ENCODE results near the gene UIMC1. TPM values are rescaled to one million over a fixed set of nuclear protein-coding genes. Genes with fewer than 3 reads are reported as not detected.
"Not testable (repeated sequence)": the region's sequence is repeated elsewhere in the genome, so short reads cannot be mapped to it uniquely, and the experiment has no call there.

The UIMC1 gene
- total and polyA plus RNA-seq, 5 donors from 2014 or later: 18.0 to 80.7 (median 22.9) TPM

DNA sequence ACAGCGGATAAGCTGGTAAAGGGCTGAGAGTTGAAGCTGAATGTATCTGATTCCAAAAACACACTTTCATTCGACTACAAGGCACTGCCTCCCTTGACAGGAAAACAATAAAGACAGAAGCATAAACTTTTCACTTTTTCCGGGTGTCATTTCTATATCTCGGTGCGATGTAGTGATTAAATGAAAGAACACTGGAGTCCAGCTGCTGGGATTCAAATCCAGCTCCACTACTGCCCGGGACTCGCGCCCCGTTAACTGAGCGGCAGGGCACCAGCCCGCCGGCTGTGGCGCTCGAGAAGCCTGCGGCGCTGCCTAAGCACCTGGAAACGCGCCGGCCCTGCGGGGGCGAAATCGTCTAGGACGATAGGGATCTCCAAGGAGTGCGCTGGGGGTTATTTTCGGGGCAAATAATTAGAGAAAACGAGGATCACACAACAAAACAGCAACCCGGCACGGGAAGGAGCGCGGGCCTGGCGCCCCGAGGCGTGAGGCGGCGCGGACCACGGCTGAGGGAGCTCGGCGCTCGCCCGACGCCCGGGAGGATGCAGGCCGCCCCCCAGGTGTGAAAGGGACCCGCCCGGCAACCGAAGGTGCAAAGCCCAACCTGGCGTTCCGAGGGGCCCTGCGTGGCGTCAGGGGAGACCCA, 837 bp downstream of the UIMC1 start:
- Histone ChIP-seq H3K27ac (ENCODE audit: insufficient read depth, low read length, poor library complexity, severe bottlenecking) (peak overlapping the region; percentile 80), H3K4me3 (ENCODE audit: low read depth, low read length) (peak overlapping the region; percentile 86), H3K36me3 (ENCODE audit: control insufficient read depth, insufficient read depth, low read length) (no peaks in the 10 kb centered on the region), H3K9me3 (ENCODE audit: control insufficient read depth in 2 of 2, low read length in 2 of 2) (no peaks in the 10 kb centered on the region), H3K27me3 (ENCODE audit: control insufficient read depth, insufficient read depth, low read length) (no peaks in the 10 kb centered on the region), H3K4me1 (ENCODE audit: control insufficient read depth, insufficient read depth, low read length, poor library complexity, severe bottlenecking) (peaks cover 22% of the 10 kb centered on the region)
- H3K4me3 Mint-ChIP-seq: peak overlapping the region; percentile 92 to 99 (median 94)
- peaks cover 5% of the 10 kb centered on the region for H3K27me3 Mint-ChIP-seq
- peaks cover 21 to 48% (median 34%) of the 10 kb centered on the region in 4 donors for H3K4me1 Mint-ChIP-seq
- ATAC-seq (ENCODE audit: low read depth in 2 of 2) (peak; percentile 61 to 64), DNase-seq (peak; percentile 34 to 67 (median 57))
- H3K36me3 Mint-ChIP-seq: no peaks in the 10 kb centered on the region
- H3K27ac Mint-ChIP-seq: peak overlapping the region; percentile 66 to 96 (median 95)
- peaks cover 0 to 2% (median 0%) of the 10 kb centered on the region in 7 donors for H3K9me3 Mint-ChIP-seq

DNA sequence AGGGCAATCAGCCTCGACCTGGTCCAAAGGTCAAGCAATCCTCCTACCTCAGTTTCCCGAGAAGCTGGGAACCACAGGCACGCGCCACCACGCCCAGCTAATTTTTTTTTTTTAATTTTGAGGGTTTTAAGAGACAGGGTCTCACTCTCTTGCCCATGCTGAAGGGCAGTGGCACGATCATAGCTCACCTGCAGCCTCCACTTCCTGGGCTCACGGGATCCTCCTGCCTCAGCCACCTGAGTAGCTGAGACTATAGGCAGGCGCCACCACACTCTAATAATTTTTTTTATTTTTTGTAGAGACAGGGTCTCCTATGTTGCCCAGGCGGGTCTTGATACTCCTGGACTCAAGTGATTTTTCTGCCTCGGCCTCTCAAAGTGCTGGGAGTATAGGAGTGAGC, 1.6 kb downstream of the UIMC1 start:
- peaks cover 21 to 54% (median 36%) of the 10 kb centered on the region in 4 donors for H3K4me1 Mint-ChIP-seq
- H3K27me3 Mint-ChIP-seq: peaks cover 5% of the 10 kb centered on the region
- no peak for ATAC-seq (ENCODE audit: low read depth in 2 of 2)
- no peaks in the 10 kb centered on the region for H3K36me3 Mint-ChIP-seq
- peaks cover 0 to 2% (median 0%) of the 10 kb centered on the region in 7 donors for H3K9me3 Mint-ChIP-seq
- H3K4me3 ChIP-seq (ENCODE audit: low read depth, low read length): peak overlapping the region; percentile 86
- peak overlapping the region; percentile 92 to 99 (median 94) for H3K4me3 Mint-ChIP-seq
- H3K27ac Mint-ChIP-seq: peak overlapping the region in 2 of 3 donors; percentile 95 to 96
- no peaks in the 10 kb centered on the region for H3K27me3 ChIP-seq (ENCODE audit: control insufficient read depth, insufficient read depth, low read length)
- peaks cover 22% of the 10 kb centered on the region for H3K4me1 ChIP-seq (ENCODE audit: control insufficient read depth, insufficient read depth, low read length, poor library complexity, severe bottlenecking)
- peak overlapping the region; percentile 21 for H3K27ac ChIP-seq (ENCODE audit: insufficient read depth, low read length, poor library complexity, severe bottlenecking)
- no peaks in the 10 kb centered on the region for H3K36me3 ChIP-seq (ENCODE audit: control insufficient read depth, insufficient read depth, low read length)
- no peak for DNase-seq
- H3K9me3 ChIP-seq (ENCODE audit: control insufficient read depth in 2 of 2, low read length in 2 of 2): no peaks in the 10 kb centered on the region

DNA sequence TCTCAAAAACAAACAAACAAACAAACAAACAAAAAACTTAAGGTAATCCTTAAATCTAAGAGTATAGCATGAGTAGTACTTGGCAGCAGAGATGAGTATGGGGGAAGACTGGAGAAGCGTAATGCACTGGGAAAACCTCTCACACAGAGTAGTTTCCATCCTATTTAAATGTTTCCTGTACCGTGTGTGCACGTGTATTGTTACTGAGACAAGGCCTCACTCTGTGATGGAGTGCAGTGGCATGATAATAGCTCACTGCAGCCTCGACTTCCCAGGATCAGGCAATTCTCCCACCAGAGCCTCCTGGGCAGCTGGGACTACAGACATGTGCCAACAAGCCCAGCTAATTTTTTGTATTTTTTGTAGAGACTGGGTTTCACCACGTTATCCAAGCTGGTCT, 2.9 kb downstream of the UIMC1 start:
- H3K27me3 Mint-ChIP-seq: peaks cover 5% of the 10 kb centered on the region
- H3K4me3 Mint-ChIP-seq: peak overlapping the region; percentile 10 to 95 (median 93)
- H3K9me3 Mint-ChIP-seq: peaks cover 0 to 2% (median 0%) of the 10 kb centered on the region in 7 donors
- Histone ChIP-seq H3K36me3 (ENCODE audit: control insufficient read depth, insufficient read depth, low read length) (peaks cover 2% of the 10 kb centered on the region), H3K9me3 (ENCODE audit: control insufficient read depth in 2 of 2, low read length in 2 of 2) (no peaks in the 10 kb centered on the region), H3K27me3 (ENCODE audit: control insufficient read depth, insufficient read depth, low read length) (no peaks in the 10 kb centered on the region), H3K4me3 (ENCODE audit: low read depth, low read length) (no peak overlapping the region), H3K27ac (ENCODE audit: insufficient read depth, low read length, poor library complexity, severe bottlenecking) (no peak overlapping the region), H3K4me1 (ENCODE audit: control insufficient read depth, insufficient read depth, low read length, poor library complexity, severe bottlenecking) (peaks cover 22% of the 10 kb centered on the region)
- peak overlapping the region in 1 of 3 donors; percentile 32 for H3K27ac Mint-ChIP-seq
- H3K36me3 Mint-ChIP-seq: no peaks in the 10 kb centered on the region
- no peak for ATAC-seq (ENCODE audit: low read depth in 2 of 2)
- DNase-seq: no peak
- H3K4me1 Mint-ChIP-seq: peaks cover 27 to 58% (median 42%) of the 10 kb centered on the region in 4 donors

DNA sequence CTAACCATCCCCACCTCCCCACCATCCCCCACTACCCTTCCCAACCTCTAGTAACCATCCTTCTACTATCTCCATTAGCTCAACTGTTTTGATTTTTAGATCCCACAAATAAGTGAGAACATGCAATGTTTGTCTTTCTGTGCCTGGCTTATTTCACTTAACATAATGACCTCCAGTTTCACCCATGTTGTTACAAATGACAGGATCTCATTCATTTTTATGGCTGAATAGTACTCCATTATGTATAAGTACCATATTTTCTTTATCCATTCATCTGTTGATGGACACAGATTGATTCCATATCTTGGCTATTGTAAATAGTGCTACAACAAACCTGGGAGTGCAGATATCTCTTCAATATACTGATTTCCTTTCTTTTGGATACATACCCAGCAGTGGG, 7.1 kb downstream of the UIMC1 start:
- DNase-seq; H3K36me3 Mint-ChIP-seq; ATAC-seq (ENCODE audit: low read depth in 2 of 2); H3K27me3 Mint-ChIP-seq; H3K4me3 ChIP-seq (ENCODE audit: low read depth, low read length); H3K36me3 ChIP-seq (ENCODE audit: control insufficient read depth, insufficient read depth, low read length); H3K27ac ChIP-seq (ENCODE audit: insufficient read depth, low read length, poor library complexity, severe bottlenecking); H3K9me3 ChIP-seq (ENCODE audit: control insufficient read depth in 2 of 2, low read length in 2 of 2); H3K4me3 Mint-ChIP-seq; H3K27me3 ChIP-seq (ENCODE audit: control insufficient read depth, insufficient read depth, low read length); H3K9me3 Mint-ChIP-seq: not testable (repeated sequence)
- Mint-ChIP-seq H3K4me1 (peaks cover 26 to 63% (median 54%) of the 10 kb centered on the region in 4 donors), H3K27ac (peak overlapping the region in 1 of 3 donors; percentile 17)
- peaks cover 12% of the 10 kb centered on the region for H3K4me1 ChIP-seq (ENCODE audit: control insufficient read depth, insufficient read depth, low read length, poor library complexity, severe bottlenecking)

DNA sequence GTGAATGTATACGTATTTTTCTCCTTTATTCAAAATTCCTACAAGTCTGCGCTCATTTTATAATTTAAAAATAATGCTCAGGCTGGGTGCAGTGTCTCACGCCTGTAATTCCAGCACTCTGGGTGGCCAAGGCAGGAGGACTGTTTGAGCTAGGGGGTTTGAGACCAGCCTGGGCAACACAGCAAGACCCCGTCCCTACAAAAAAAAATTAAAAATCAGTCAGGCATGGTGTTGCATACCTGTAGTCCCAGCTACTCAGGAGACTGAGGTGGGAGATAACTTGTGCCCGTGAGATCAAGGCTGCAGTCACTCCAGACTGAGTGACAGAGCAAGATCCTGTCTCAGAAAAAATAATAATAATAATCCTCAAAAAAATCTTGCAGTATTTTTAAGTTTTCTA, 7.8 kb downstream of the UIMC1 start:
- no peak overlapping the region for H3K27ac Mint-ChIP-seq
- H3K4me3 ChIP-seq (ENCODE audit: low read depth, low read length): no peak overlapping the region
- no peak for ATAC-seq (ENCODE audit: low read depth in 2 of 2)
- H3K27me3 Mint-ChIP-seq: no peaks in the 10 kb centered on the region
- H3K9me3 Mint-ChIP-seq: peaks cover 0 to 4% (median 0%) of the 10 kb centered on the region in 7 donors
- no peaks in the 10 kb centered on the region for H3K9me3 ChIP-seq (ENCODE audit: control insufficient read depth in 2 of 2, low read length in 2 of 2)
- H3K4me3 Mint-ChIP-seq: no peak overlapping the region
- peaks cover 9% of the 10 kb centered on the region for H3K4me1 ChIP-seq (ENCODE audit: control insufficient read depth, insufficient read depth, low read length, poor library complexity, severe bottlenecking)
- H3K36me3 ChIP-seq (ENCODE audit: control insufficient read depth, insufficient read depth, low read length): peaks cover 4% of the 10 kb centered on the region
- no peak for DNase-seq
- H3K27ac ChIP-seq (ENCODE audit: insufficient read depth, low read length, poor library complexity, severe bottlenecking): no peak overlapping the region
- H3K36me3 Mint-ChIP-seq: peaks cover 16% of the 10 kb centered on the region
- peaks cover 19 to 61% (median 53%) of the 10 kb centered on the region in 4 donors for H3K4me1 Mint-ChIP-seq
- no peaks in the 10 kb centered on the region for H3K27me3 ChIP-seq (ENCODE audit: control insufficient read depth, insufficient read depth, low read length)

DNA sequence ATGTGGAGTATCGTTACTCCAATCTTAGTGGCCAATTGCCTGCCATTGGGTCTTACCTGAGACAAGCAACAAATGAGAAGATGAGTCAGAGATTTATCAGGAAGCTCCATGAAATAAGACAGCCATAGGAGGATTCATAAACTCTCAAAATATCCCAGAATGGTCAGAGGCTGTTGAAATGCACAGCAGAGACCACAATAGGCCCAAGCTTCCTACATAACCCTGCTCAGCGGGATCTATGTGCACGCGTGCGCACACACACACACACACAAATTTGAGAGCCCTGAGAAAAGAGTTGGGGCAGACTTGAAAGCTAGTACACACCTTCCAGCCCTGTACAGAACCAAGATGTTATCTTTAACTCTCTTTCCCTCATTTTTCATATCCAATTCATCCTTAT, 9.8 kb downstream of the UIMC1 start:
- ATAC-seq (ENCODE audit: low read depth in 2 of 2) (no peak), DNase-seq (no peak)
- H3K4me3 Mint-ChIP-seq: peak overlapping the region in 2 of 4 donors; percentile 0 to 7
- H3K4me1 Mint-ChIP-seq: peaks cover 19 to 66% (median 52%) of the 10 kb centered on the region in 4 donors
- H3K27ac Mint-ChIP-seq: peak overlapping the region in 2 of 3 donors; percentile 5 to 14
- H3K9me3 ChIP-seq (ENCODE audit: control insufficient read depth in 2 of 2, low read length in 2 of 2): no peaks in the 10 kb centered on the region
- no peak overlapping the region for H3K27ac ChIP-seq (ENCODE audit: insufficient read depth, low read length, poor library complexity, severe bottlenecking)
- H3K27me3 ChIP-seq (ENCODE audit: control insufficient read depth, insufficient read depth, low read length): no peaks in the 10 kb centered on the region
- peaks cover 0 to 4% (median 0%) of the 10 kb centered on the region in 7 donors for H3K9me3 Mint-ChIP-seq
- peaks cover 16% of the 10 kb centered on the region for H3K36me3 Mint-ChIP-seq
- H3K27me3 Mint-ChIP-seq: no peaks in the 10 kb centered on the region
- H3K4me3 ChIP-seq (ENCODE audit: low read depth, low read length): no peak overlapping the region
- H3K36me3 ChIP-seq (ENCODE audit: control insufficient read depth, insufficient read depth, low read length): peaks cover 4% of the 10 kb centered on the region
- peaks cover 9% of the 10 kb centered on the region for H3K4me1 ChIP-seq (ENCODE audit: control insufficient read depth, insufficient read depth, low read length, poor library complexity, severe bottlenecking)

DNA sequence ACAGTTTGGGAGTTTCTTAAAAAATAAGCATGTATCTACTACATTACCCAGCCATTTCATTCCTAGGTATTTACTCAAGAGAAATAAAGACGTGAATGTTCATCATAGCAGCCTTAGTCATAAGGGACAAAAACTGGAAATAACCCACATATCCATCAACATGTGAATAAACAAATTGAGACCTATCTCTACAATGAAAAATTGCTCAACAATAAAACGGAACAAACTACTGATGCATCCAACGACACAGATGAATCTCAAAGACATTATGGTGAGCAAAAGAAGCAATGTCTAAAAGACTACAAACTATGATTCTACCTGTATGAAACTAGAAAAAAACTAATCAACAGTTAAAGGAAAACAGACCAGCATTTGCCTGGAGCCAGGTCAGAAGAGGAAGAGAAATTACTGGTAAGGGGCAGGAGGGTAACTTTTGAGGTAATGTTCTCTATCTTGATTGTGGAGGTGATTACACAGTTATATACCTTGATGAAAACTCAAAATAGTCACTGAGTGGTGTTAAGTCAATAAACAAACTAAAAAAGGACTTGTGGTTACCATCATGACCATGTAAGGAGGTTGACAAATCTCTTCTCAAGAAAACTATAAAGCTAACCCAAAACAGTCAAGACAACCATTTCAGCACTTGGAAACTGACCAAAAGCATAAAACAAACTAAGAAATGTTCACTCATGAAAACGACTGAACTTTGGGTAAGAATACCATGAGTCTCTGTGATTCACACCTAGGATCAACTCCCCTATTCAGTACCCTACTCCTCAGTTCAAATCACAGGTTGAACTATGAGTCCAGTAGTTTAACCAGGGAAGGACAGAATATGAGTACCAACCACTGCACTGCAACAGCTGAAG, 10.4 kb downstream of the UIMC1 start:
- Mint-ChIP-seq H3K36me3 (peaks cover 16% of the 10 kb centered on the region), H3K4me1 (peaks cover 15 to 63% (median 49%) of the 10 kb centered on the region in 4 donors), H3K27ac (peak overlapping the region; percentile 0 to 14 (median 5)), H3K27me3 (no peaks in the 10 kb centered on the region), H3K9me3 (peaks cover 0 to 4% (median 0%) of the 10 kb centered on the region in 7 donors), H3K4me3 (peak overlapping the region in 3 of 4 donors; percentile 0 to 8 (median 7))
- Histone ChIP-seq H3K27me3 (ENCODE audit: control insufficient read depth, insufficient read depth, low read length) (no peaks in the 10 kb centered on the region), H3K27ac (ENCODE audit: insufficient read depth, low read length, poor library complexity, severe bottlenecking) (peak overlapping the region; percentile 24), H3K4me3 (ENCODE audit: low read depth, low read length) (peak overlapping the region; percentile 39), H3K9me3 (ENCODE audit: control insufficient read depth in 2 of 2, low read length in 2 of 2) (no peaks in the 10 kb centered on the region), H3K36me3 (ENCODE audit: control insufficient read depth, insufficient read depth, low read length) (peaks cover 4% of the 10 kb centered on the region), H3K4me1 (ENCODE audit: control insufficient read depth, insufficient read depth, low read length, poor library complexity, severe bottlenecking) (peaks cover 9% of the 10 kb centered on the region)
- DNase-seq: no peak
- ATAC-seq (ENCODE audit: low read depth in 2 of 2): no peak
